ENCODE results near the gene EDAR.

Gene EDAR

GRCh38 chr2:109018452-109018851, 29.4 kb upstream of the EDAR start:
- no peaks in the 10 kb centered on the region for H3K36me3 ChIP-seq (ENCODE audit: insufficient read depth, low read length)
- no peak overlapping the region for H3K4me2 ChIP-seq (ENCODE audit: low read length)
- no peaks in the 10 kb centered on the region for H3K9me2 ChIP-seq (ENCODE audit: low read depth, low read length)
- H3K9me3 ChIP-seq (ENCODE audit: low read length) = no peaks in the 10 kb centered on the region
- no peak overlapping the region for H2AFZ ChIP-seq (ENCODE audit: low read length)
- H3K9ac ChIP-seq (ENCODE audit: low read length) = no peak overlapping the region
- H3K4me1 ChIP-seq (ENCODE audit: insufficient read depth, low read length, severe bottlenecking) = no peaks in the 10 kb centered on the region
- no peaks in the 10 kb centered on the region for H3F3A ChIP-seq (ENCODE audit: insufficient read depth, low read length)
- no peak overlapping the region for H3K27ac ChIP-seq (ENCODE audit: low read depth, low read length, poor library complexity, severe bottlenecking)
- H3K79me2 ChIP-seq (ENCODE audit: insufficient read depth, low read length) = no peaks in the 10 kb centered on the region
- H4K20me1 ChIP-seq (ENCODE audit: insufficient read depth, low read length) = no peaks in the 10 kb centered on the region
- H3K4me3 ChIP-seq (ENCODE audit: low read depth, low read length, poor library complexity, severe bottlenecking) = no peak overlapping the region
- H3K27me3 ChIP-seq (ENCODE audit: insufficient read depth, low read length) = no peaks in the 10 kb centered on the region
- no peak for TF ChIP-seq EZH2 (IDR thresholded peaks at IDR 0.05; ENCODE audit: borderline replicate concordance, low read length)
- TF ChIP-seq, protein P1, sequence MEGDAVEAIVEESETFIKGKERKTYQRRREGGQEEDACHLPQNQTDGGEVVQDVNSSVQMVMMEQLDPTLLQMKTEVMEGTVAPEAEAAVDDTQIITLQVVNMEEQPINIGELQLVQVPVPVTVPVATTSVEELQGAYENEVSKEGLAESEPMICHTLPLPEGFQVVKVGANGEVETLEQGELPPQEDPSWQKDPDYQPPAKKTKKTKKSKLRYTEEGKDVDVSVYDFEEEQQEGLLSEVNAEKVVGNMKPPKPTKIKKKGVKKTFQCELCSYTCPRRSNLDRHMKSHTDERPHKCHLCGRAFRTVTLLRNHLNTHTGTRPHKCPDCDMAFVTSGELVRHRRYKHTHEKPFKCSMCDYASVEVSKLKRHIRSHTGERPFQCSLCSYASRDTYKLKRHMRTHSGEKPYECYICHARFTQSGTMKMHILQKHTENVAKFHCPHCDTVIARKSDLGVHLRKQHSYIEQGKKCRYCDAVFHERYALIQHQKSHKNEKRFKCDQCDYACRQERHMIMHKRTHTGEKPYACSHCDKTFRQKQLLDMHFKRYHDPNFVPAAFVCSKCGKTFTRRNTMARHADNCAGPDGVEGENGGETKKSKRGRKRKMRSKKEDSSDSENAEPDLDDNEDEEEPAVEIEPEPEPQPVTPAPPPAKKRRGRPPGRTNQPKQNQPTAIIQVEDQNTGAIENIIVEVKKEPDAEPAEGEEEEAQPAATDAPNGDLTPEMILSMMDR (IDR thresholded peaks at IDR 0.05; ENCODE audit: low read length) = no peak

GRCh38 chr2:109017017-109017416, 28.0 kb upstream of the EDAR start:
- Histone ChIP-seq H3K4me3 (ENCODE audit: low read depth, low read length, poor library complexity, severe bottlenecking) (no peak overlapping the region), H3K79me2 (ENCODE audit: insufficient read depth, low read length) (no peaks in the 10 kb centered on the region), H3K9me2 (ENCODE audit: low read depth, low read length) (no peaks in the 10 kb centered on the region), H3K27ac (ENCODE audit: low read depth, low read length, poor library complexity, severe bottlenecking) (no peak overlapping the region), H4K20me1 (ENCODE audit: insufficient read depth, low read length) (no peaks in the 10 kb centered on the region), H3K4me2 (ENCODE audit: low read length) (no peak overlapping the region), H3K9me3 (ENCODE audit: low read length) (no peaks in the 10 kb centered on the region), H3K27me3 (ENCODE audit: insufficient read depth, low read length) (no peaks in the 10 kb centered on the region), H3K36me3 (ENCODE audit: insufficient read depth, low read length) (no peaks in the 10 kb centered on the region), H3F3A (ENCODE audit: insufficient read depth, low read length) (no peaks in the 10 kb centered on the region), H2AFZ (ENCODE audit: low read length) (no peak overlapping the region), H3K9ac (ENCODE audit: low read length) (no peak overlapping the region), H3K4me1 (ENCODE audit: insufficient read depth, low read length, severe bottlenecking) (no peaks in the 10 kb centered on the region)
- TF ChIP-seq EZH2 (IDR thresholded peaks at IDR 0.05; ENCODE audit: borderline replicate concordance, low read length) = no peak
- TF ChIP-seq, protein P1 (IDR thresholded peaks at IDR 0.05; ENCODE audit: low read length) = no peak

DNA sequence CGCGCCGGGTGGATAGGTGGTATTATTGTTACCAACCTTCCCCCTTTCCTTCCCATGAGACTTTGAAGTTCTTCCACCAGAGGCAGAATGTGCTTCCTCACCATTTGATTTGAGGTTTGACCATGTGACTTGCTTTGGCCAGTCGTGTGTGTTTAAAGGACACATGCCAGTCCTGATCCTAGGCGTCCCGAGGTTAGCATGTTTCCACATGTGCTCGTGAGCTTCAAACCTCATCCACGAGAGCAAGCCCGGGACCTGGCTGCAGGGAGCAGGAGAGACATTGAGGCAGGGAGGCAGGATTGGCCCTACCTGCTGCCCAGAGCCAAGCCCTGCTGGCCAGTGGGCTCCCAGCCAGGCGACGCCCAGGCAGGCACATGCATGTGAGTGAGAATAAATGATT, 27.4 kb upstream of the EDAR start:
- no peaks in the 10 kb centered on the region for H3K36me3 ChIP-seq (ENCODE audit: insufficient read depth, low read length)
- no peak overlapping the region for H3K4me2 ChIP-seq (ENCODE audit: low read length)
- H3K27ac ChIP-seq (ENCODE audit: low read depth, low read length, poor library complexity, severe bottlenecking) = no peak overlapping the region
- no peaks in the 10 kb centered on the region for H3F3A ChIP-seq (ENCODE audit: insufficient read depth, low read length)
- no peaks in the 10 kb centered on the region for H3K27me3 ChIP-seq (ENCODE audit: insufficient read depth, low read length)
- H3K9me3 ChIP-seq (ENCODE audit: low read length) = no peaks in the 10 kb centered on the region
- H4K20me1 ChIP-seq (ENCODE audit: insufficient read depth, low read length) = no peaks in the 10 kb centered on the region
- no peak overlapping the region for H2AFZ ChIP-seq (ENCODE audit: low read length)
- H3K79me2 ChIP-seq (ENCODE audit: insufficient read depth, low read length) = no peaks in the 10 kb centered on the region
- no peak overlapping the region for H3K4me3 ChIP-seq (ENCODE audit: low read depth, low read length, poor library complexity, severe bottlenecking)
- TF ChIP-seq, protein P1 (IDR thresholded peaks at IDR 0.05; ENCODE audit: low read length) = no peak
- no peak for TF ChIP-seq EZH2 (IDR thresholded peaks at IDR 0.05; ENCODE audit: borderline replicate concordance, low read length)
- H3K9ac ChIP-seq (ENCODE audit: low read length) = no peak overlapping the region
- H3K9me2 ChIP-seq (ENCODE audit: low read depth, low read length) = no peaks in the 10 kb centered on the region
- H3K4me1 ChIP-seq (ENCODE audit: insufficient read depth, low read length, severe bottlenecking) = no peaks in the 10 kb centered on the region
